ENCODE measurements around the gene POU2AF2.

GRCh38 chr11:111329306-111330204 is 84.0 kb downstream of the POU2AF2 start:
- TF ChIP-seq TCF12 (IDR thresholded peaks at IDR 0.05; ENCODE audit: low read depth, low read length) (no peak), POLR2AphosphoS5 (IDR thresholded peaks at IDR 0.05; ENCODE audit: low read depth, low read length) (no peak), SP4 (IDR thresholded peaks at IDR 0.05; ENCODE audit: low read length) (no peak), RFX5 (IDR thresholded peaks at IDR 0.05; ENCODE audit: borderline replicate concordance, low read depth, low read length) (no peak), JUN (IDR thresholded peaks at IDR 0.05; ENCODE audit: low read depth, low read length) (no peak), EZH2 (IDR thresholded peaks at IDR 0.05; ENCODE audit: low read depth, low read length, severe bottlenecking) (no peak), CREB1 (IDR thresholded peaks at IDR 0.05) (no peak), YY1 (IDR thresholded peaks at IDR 0.05; ENCODE audit: low read depth, low read length) (no peak), SUZ12 (IDR thresholded peaks at IDR 0.05; ENCODE audit: low read length) (no peak), EGR1 (IDR thresholded peaks at IDR 0.05; ENCODE audit: borderline replicate concordance, low read depth, low read length) (no peak), MAX (IDR thresholded peaks at IDR 0.05) (no peak), SIN3A (conservative IDR thresholded peaks at IDR 0.05 in 1 of 2, IDR thresholded peaks at IDR 0.05 in 1 of 2; ENCODE audit: low read depth in 1 of 2, low read length in 2 of 2) (no peak)
- TF ChIP-seq, protein P1, sequence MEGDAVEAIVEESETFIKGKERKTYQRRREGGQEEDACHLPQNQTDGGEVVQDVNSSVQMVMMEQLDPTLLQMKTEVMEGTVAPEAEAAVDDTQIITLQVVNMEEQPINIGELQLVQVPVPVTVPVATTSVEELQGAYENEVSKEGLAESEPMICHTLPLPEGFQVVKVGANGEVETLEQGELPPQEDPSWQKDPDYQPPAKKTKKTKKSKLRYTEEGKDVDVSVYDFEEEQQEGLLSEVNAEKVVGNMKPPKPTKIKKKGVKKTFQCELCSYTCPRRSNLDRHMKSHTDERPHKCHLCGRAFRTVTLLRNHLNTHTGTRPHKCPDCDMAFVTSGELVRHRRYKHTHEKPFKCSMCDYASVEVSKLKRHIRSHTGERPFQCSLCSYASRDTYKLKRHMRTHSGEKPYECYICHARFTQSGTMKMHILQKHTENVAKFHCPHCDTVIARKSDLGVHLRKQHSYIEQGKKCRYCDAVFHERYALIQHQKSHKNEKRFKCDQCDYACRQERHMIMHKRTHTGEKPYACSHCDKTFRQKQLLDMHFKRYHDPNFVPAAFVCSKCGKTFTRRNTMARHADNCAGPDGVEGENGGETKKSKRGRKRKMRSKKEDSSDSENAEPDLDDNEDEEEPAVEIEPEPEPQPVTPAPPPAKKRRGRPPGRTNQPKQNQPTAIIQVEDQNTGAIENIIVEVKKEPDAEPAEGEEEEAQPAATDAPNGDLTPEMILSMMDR (IDR thresholded peaks at IDR 0.05; ENCODE audit: control extremely low read depth in 1 of 3, insufficient read depth in 1 of 3, low read depth in 1 of 3, low read length in 3 of 3), result no peak

All from H1 (cell line).